HG02610 (cell line): ENCODE data around the gene AMDHD2.

ENCODE experiments used
- ATAC-seq: cut with Tn5 transposase; IDR thresholded peaks from one replicate; pipeline ENCODE4 v1.9.1; 2021; ENCODE audit warnings: mild to moderate bottlenecking, moderate library complexity; ENCODE audit not compliant: unreplicated experiment

The AMDHD2 gene

GRCh38 chr16:2515180-2515851 is 4.9 kb upstream of the AMDHD2 start:
- ATAC-seq = no peak

GRCh38 chr16:2516391-2517240 is 3.6 kb upstream of the AMDHD2 start:
- no peak for ATAC-seq

- ATAC-seq = no peak
Observed at GRCh38 chr16:2517954-2518605, 2.1 kb upstream of the AMDHD2 start.

- no peak for ATAC-seq
Observed at GRCh38 chr16:2518823-2519710, 1.1 kb upstream of the AMDHD2 start.

- no peak for ATAC-seq
Observed at GRCh38 chr16:2519711-2520080, 475 bp upstream of the AMDHD2 start.

- ATAC-seq = no peak
Observed at GRCh38 chr16:2520784-2521531, 787 bp downstream of the AMDHD2 start.

GRCh38 chr16:2523801-2524231 is 3.6 kb downstream of the AMDHD2 start:
- ATAC-seq = no peak

GRCh38 chr16:2524339-2524938 is 4.3 kb downstream of the AMDHD2 start:
- no peak for ATAC-seq

- no peak for ATAC-seq
Observed at GRCh38 chr16:2526135-2526534, 6.0 kb downstream of the AMDHD2 start.

GRCh38 chr16:2527071-2527783 is 7.1 kb downstream of the AMDHD2 start:
- ATAC-seq = no peak

- no peak for ATAC-seq
Observed at GRCh38 chr16:2527784-2528100, 7.6 kb downstream of the AMDHD2 start.

GRCh38 chr16:2528161-2529060 is 8.2 kb downstream of the AMDHD2 start:
- no peak for ATAC-seq

GRCh38 chr16:2529061-2529931 is 9.1 kb downstream of the AMDHD2 start:
- ATAC-seq = no peak

- no peak for ATAC-seq
Observed at GRCh38 chr16:2529961-2530628, 9.9 kb downstream of the AMDHD2 start.

- no peak for ATAC-seq
Observed at GRCh38 chr16:2530629-2531318, 10.6 kb downstream of the AMDHD2 start.

- peak; percentile 2 for ATAC-seq
Observed at GRCh38 chr16:2531371-2531695, 11.2 kb downstream of the AMDHD2 start, which contains the start of gene CEMP1. TSS of gene CEMP1 (minus strand) at chr16:2531408. CDS start at chr16:2531073, 335 bp downstream.
